ENCODE data around the gene FNIP2. TPM values are rescaled to one million over a fixed set of nuclear protein-coding genes. Genes with fewer than 3 reads are reported as not detected.
A peak's percentile ranks its signal among the peaks of the same experiment; 100 is the strongest.
"Not testable (repeated sequence)": the region's sequence is repeated elsewhere in the genome, so short reads cannot be mapped to it uniquely, and the experiment has no call there.

Gene FNIP2
- total and polyA plus RNA-seq, 3 experiments from 2014 or later, result 5.1 to 13.3 (median 11.7) TPM

DNA sequence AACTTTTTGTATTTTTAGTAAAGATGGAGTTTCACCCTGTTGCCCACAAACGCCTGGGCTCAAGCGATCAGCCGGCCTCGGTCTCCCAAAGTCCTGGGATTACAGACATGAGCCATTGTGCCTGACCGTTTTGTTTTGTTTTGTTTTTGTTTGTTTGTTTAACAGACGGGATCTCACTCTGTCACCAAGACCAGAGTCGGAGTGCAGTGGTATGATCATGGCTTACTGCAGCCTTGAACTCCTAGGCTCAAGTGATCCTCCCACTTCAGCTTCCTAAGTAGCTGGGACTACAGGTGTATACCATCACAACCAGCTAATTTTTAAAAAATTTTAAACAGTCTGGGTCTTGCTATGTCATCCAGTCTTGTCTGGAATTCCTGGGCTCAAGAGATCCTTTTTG is 53.5 kb downstream of the FNIP2 start:
- ChIA-PET CTCF (no interaction called here), POLR2A (no interaction called here)
- Mint-ChIP-seq H3K4me1 (peaks cover 30 to 47% (median 41%) of the 10 kb centered on the region in 3 donors), H3K27me3 (no peaks in the 10 kb centered on the region), H3K4me3 (no peak overlapping the region), H3K9me3 (no peaks in the 10 kb centered on the region), H3K27ac (no peak overlapping the region), H3K36me3 (peaks cover 0 to 1% (median 0%) of the 10 kb centered on the region in 3 donors)
- Histone ChIP-seq H3K9me3 (ENCODE audit: low read length) (no peaks in the 10 kb centered on the region), H3K36me3 (ENCODE audit: insufficient read depth, low read length) (no peaks in the 10 kb centered on the region), H3K4me1 (ENCODE audit: insufficient read depth, low read length) (peaks cover 16% of the 10 kb centered on the region), H3K4me3 (ENCODE audit: low read length) (no peak overlapping the region), H3K27ac (ENCODE audit: low read depth, low read length) (no peak overlapping the region), H3K27me3 (ENCODE audit: insufficient read depth, low read length, poor library complexity, severe bottlenecking) (no peaks in the 10 kb centered on the region)
- no peak for DNase-seq

DNA sequence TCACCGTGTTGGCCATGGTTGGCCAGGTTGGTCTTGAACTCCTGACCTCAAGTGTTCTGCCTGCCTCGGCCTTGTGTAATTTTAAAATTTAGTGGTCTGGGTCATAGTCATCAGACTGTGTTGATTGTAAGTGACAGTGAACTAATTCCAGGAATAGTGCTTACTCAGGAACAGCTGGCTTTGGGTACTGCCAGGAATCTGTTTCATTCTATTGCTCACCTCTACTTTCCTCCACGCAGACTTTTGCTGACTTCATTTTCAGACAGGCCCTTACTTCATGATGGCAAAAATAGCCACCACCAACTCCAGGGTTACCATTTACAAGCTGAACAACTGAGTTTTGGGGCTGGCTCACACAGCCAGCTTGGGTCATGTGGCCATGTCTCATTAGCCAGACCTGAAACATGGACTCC is 54.6 kb downstream of the FNIP2 start:
- no peak for DNase-seq
- Histone ChIP-seq H3K36me3 (ENCODE audit: insufficient read depth, low read length) (no peaks in the 10 kb centered on the region), H3K4me3 (ENCODE audit: low read length) (no peak overlapping the region), H3K9me3 (ENCODE audit: low read length) (no peaks in the 10 kb centered on the region), H3K4me1 (ENCODE audit: insufficient read depth, low read length) (peaks cover 18% of the 10 kb centered on the region), H3K27ac (ENCODE audit: low read depth, low read length) (no peak overlapping the region), H3K27me3 (ENCODE audit: insufficient read depth, low read length, poor library complexity, severe bottlenecking) (no peaks in the 10 kb centered on the region)
- Mint-ChIP-seq H3K4me1 (peaks cover 23 to 47% (median 40%) of the 10 kb centered on the region in 3 donors), H3K27me3 (no peaks in the 10 kb centered on the region), H3K36me3 (peaks cover 0 to 2% (median 1%) of the 10 kb centered on the region in 3 donors), H3K4me3 (no peak overlapping the region), H3K9me3 (no peaks in the 10 kb centered on the region), H3K27ac (no peak overlapping the region)
- CTCF ChIA-PET, result no interaction called here
- POLR2A ChIA-PET, result no interaction called here

GRCh38 chr4:158824425-158825274 is 55.8 kb downstream of the FNIP2 start:
- ChIA-PET CTCF (no interaction called here), POLR2A (no interaction called here)
- Mint-ChIP-seq H3K27me3 (no peaks in the 10 kb centered on the region), H3K36me3 (peaks cover 0 to 6% (median 1%) of the 10 kb centered on the region in 3 donors), H3K27ac (peak overlapping the region in 4 of 8 donors; percentile 7 to 47 (median 24)), H3K9me3 (no peaks in the 10 kb centered on the region), H3K4me3 (no peak overlapping the region), H3K4me1 (peaks cover 23 to 47% (median 38%) of the 10 kb centered on the region in 3 donors)
- H3K27me3 ChIP-seq (ENCODE audit: insufficient read depth, low read length, poor library complexity, severe bottlenecking), result no peaks in the 10 kb centered on the region
- peaks cover 18% of the 10 kb centered on the region for H3K4me1 ChIP-seq (ENCODE audit: insufficient read depth, low read length)
- no peak overlapping the region for H3K27ac ChIP-seq (ENCODE audit: low read depth, low read length)
- no peak for DNase-seq
- no peaks in the 10 kb centered on the region for H3K9me3 ChIP-seq (ENCODE audit: low read length)
- no peak overlapping the region for H3K4me3 ChIP-seq (ENCODE audit: low read length)
- no peaks in the 10 kb centered on the region for H3K36me3 ChIP-seq (ENCODE audit: insufficient read depth, low read length)

GRCh38 chr4:158825433-158826036 is 56.7 kb downstream of the FNIP2 start:
- ChIA-PET CTCF (interaction anchor here (1.3 to 2.2 kb wide), 2 partner anchors 9 to 15 kb away, joined by 6 read pairs; no protein-coding TSS in a partner anchor), POLR2A (no interaction called here)
- Histone ChIP-seq H3K9me3 (ENCODE audit: low read length) (no peaks in the 10 kb centered on the region), H3K27ac (ENCODE audit: low read depth, low read length) (no peak overlapping the region), H3K4me3 (ENCODE audit: low read length) (no peak overlapping the region), H3K36me3 (ENCODE audit: insufficient read depth, low read length) (no peaks in the 10 kb centered on the region), H3K4me1 (ENCODE audit: insufficient read depth, low read length) (peaks cover 18% of the 10 kb centered on the region), H3K27me3 (ENCODE audit: insufficient read depth, low read length, poor library complexity, severe bottlenecking) (no peaks in the 10 kb centered on the region)
- Mint-ChIP-seq H3K9me3 (no peaks in the 10 kb centered on the region), H3K27me3 (no peaks in the 10 kb centered on the region), H3K27ac (peak overlapping the region in 1 of 8 donors; percentile 17), H3K4me3 (peak overlapping the region in 1 of 7 donors; percentile 1), H3K36me3 (peaks cover 2 to 11% (median 4%) of the 10 kb centered on the region in 3 donors), H3K4me1 (peaks cover 23 to 43% (median 38%) of the 10 kb centered on the region in 3 donors)
- no peak for DNase-seq

DNA sequence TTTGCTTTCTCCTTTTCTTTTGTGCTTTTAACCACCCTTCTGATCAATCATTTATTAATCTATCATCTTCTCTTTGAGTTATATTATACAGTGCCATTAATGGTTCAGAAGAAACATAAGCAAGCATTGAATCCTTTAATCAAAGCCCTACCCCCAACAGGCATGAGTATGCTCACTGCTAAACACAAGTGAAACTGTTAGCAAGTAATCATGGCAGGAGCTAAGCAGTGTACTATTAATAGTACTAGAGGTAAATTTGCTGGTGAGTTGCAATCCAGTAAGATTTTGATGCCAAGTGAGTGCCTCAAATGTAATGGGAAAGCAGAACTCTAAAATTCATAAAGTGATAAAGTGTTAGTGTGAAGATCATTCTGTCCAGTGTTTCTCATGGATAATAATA is 57.2 kb downstream of the FNIP2 start:
- Mint-ChIP-seq H3K27ac (peak overlapping the region in 5 of 8 donors; percentile 4 to 83 (median 64)), H3K36me3 (peaks cover 4 to 15% (median 8%) of the 10 kb centered on the region in 3 donors), H3K4me3 (peak overlapping the region in 1 of 7 donors; percentile 1), H3K27me3 (no peaks in the 10 kb centered on the region), H3K4me1 (peaks cover 23 to 42% (median 38%) of the 10 kb centered on the region in 3 donors), H3K9me3 (no peaks in the 10 kb centered on the region)
- DNase-seq, result no peak
- CTCF ChIA-PET, result interaction anchor here (1.3 to 2.2 kb wide), 2 partner anchors 9 to 14 kb away, joined by 6 read pairs; no protein-coding TSS in a partner anchor
- H3K4me1 ChIP-seq (ENCODE audit: insufficient read depth, low read length), result peaks cover 18% of the 10 kb centered on the region
- H3K36me3 ChIP-seq (ENCODE audit: insufficient read depth, low read length), result no peaks in the 10 kb centered on the region
- POLR2A ChIA-PET, result no interaction called here
- H3K4me3 ChIP-seq (ENCODE audit: low read length), result no peak overlapping the region
- no peaks in the 10 kb centered on the region for H3K27me3 ChIP-seq (ENCODE audit: insufficient read depth, low read length, poor library complexity, severe bottlenecking)
- H3K27ac ChIP-seq (ENCODE audit: low read depth, low read length), result no peak overlapping the region
- no peaks in the 10 kb centered on the region for H3K9me3 ChIP-seq (ENCODE audit: low read length)

DNA sequence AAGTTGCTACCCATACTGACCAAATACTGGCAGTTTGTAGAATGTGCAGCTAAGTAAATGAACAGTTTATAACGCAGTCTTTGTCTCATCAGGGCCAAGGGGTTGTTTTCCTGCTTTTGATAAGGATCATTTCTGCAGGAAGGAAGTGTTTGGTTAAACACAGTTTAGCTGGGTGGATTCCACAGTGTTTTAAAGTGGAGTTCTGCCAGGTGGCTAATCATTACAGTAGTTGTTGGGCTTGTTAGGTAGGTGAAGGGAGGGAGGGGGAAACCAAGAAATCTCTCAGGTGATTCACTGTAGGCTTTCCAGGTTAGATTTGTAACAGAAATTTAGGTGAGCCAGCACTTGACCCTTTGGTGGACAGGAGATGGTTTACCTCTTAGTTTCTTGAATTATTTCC is 58.1 kb downstream of the FNIP2 start:
- peak overlapping the region in 4 of 8 donors; percentile 2 to 78 (median 30) for H3K27ac Mint-ChIP-seq
- POLR2A ChIA-PET, result no interaction called here
- Histone ChIP-seq H3K36me3 (ENCODE audit: insufficient read depth, low read length) (peaks cover 3% of the 10 kb centered on the region), H3K27me3 (ENCODE audit: insufficient read depth, low read length, poor library complexity, severe bottlenecking) (no peaks in the 10 kb centered on the region), H3K27ac (ENCODE audit: low read depth, low read length) (no peak overlapping the region), H3K4me1 (ENCODE audit: insufficient read depth, low read length) (peaks cover 18% of the 10 kb centered on the region), H3K4me3 (ENCODE audit: low read length) (no peak overlapping the region), H3K9me3 (ENCODE audit: low read length) (no peaks in the 10 kb centered on the region)
- no peaks in the 10 kb centered on the region for H3K27me3 Mint-ChIP-seq
- CTCF ChIA-PET, result interaction anchor here (1.2 to 2.2 kb wide), 2 partner anchors 14 to 23 kb away, joined by 3 to 6 read pairs; no protein-coding TSS in a partner anchor
- peaks cover 5 to 20% (median 9%) of the 10 kb centered on the region in 3 donors for H3K36me3 Mint-ChIP-seq
- H3K9me3 Mint-ChIP-seq, result no peaks in the 10 kb centered on the region
- peak overlapping the region in 4 of 7 donors; percentile 1 to 58 (median 26) for H3K4me3 Mint-ChIP-seq
- no peak for DNase-seq
- peaks cover 23 to 42% (median 38%) of the 10 kb centered on the region in 3 donors for H3K4me1 Mint-ChIP-seq

DNA sequence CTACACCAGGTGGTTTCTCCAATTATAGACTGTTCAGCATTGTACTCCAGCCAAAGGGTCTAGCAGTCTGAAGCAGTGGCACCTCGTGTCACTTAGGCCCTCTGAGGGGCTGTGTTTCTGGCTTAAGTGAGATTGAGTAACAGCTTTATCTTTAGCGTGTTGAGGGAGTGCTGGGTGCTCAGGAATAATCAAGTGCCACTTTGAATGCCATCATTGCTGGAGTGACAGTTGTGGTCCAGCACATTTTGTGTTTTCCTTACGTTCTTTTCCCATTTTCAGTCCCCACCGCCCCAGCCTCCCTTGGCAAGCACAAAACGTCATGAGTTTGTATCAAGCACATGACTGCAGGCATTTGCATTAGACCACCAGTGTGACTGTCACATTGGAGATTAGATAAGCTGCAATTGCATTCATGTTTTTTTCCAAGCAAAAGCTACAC is 58.7 kb downstream of the FNIP2 start:
- H3K27me3 ChIP-seq (ENCODE audit: insufficient read depth, low read length, poor library complexity, severe bottlenecking), result no peaks in the 10 kb centered on the region
- H3K27me3 Mint-ChIP-seq, result no peaks in the 10 kb centered on the region
- ChIA-PET POLR2A (no interaction called here), CTCF (interaction anchor here (1.2 to 2.2 kb wide), 2 partner anchors 13 to 22 kb away, joined by 3 to 6 read pairs; no protein-coding TSS in a partner anchor)
- peaks cover 7% of the 10 kb centered on the region for H3K36me3 ChIP-seq (ENCODE audit: insufficient read depth, low read length)
- peak overlapping the region in 1 of 8 donors; percentile 36 for H3K27ac Mint-ChIP-seq
- peaks cover 23 to 42% (median 38%) of the 10 kb centered on the region in 3 donors for H3K4me1 Mint-ChIP-seq
- H3K27ac ChIP-seq (ENCODE audit: low read depth, low read length), result no peak overlapping the region
- no peak overlapping the region for H3K4me3 ChIP-seq (ENCODE audit: low read length)
- peaks cover 18% of the 10 kb centered on the region for H3K4me1 ChIP-seq (ENCODE audit: insufficient read depth, low read length)
- no peak overlapping the region for H3K4me3 Mint-ChIP-seq
- no peaks in the 10 kb centered on the region for H3K9me3 Mint-ChIP-seq
- peaks cover 6 to 25% (median 9%) of the 10 kb centered on the region in 3 donors for H3K36me3 Mint-ChIP-seq
- H3K9me3 ChIP-seq (ENCODE audit: low read length), result no peaks in the 10 kb centered on the region
- DNase-seq, result no peak

GRCh38 chr4:158828151-158828550 is 59.3 kb downstream of the FNIP2 start:
- POLR2A ChIA-PET; H3K27ac ChIP-seq (ENCODE audit: low read depth, low read length); H3K36me3 ChIP-seq (ENCODE audit: insufficient read depth, low read length); H3K4me3 Mint-ChIP-seq; H3K27ac Mint-ChIP-seq; H3K27me3 ChIP-seq (ENCODE audit: insufficient read depth, low read length, poor library complexity, severe bottlenecking); DNase-seq; H3K27me3 Mint-ChIP-seq; H3K4me3 ChIP-seq (ENCODE audit: low read length); H3K9me3 ChIP-seq (ENCODE audit: low read length); H3K9me3 Mint-ChIP-seq: not testable (repeated sequence)
- Mint-ChIP-seq H3K36me3 (peaks cover 6 to 30% (median 9%) of the 10 kb centered on the region in 3 donors), H3K4me1 (peaks cover 23 to 42% (median 38%) of the 10 kb centered on the region in 3 donors)
- H3K4me1 ChIP-seq (ENCODE audit: insufficient read depth, low read length), result peaks cover 18% of the 10 kb centered on the region
- CTCF ChIA-PET, result interaction anchor here (1.2 kb wide), 1 partner anchor 22 kb away, joined by 3 read pairs; no protein-coding TSS in a partner anchor

Measured in CD8-positive, alpha-beta memory T cell (primary cell).